ENCODE data around the gene TMEM138. TPM values are rescaled to one million over a fixed set of nuclear protein-coding genes. Genes with fewer than 3 reads are reported as not detected.

The TMEM138 gene
- total and polyA plus RNA-seq, 2 of the 4 experiments (the other 2 are of a cell fraction), result 16.8 to 53.2 TPM

GRCh38 chr11:61315260-61315659, 46.9 kb upstream of the TMEM138 start:
- ATAC-seq (ENCODE audit: low read depth) (no peak), DNase-seq (no peak)
- Histone ChIP-seq H3K27me3 (ENCODE audit: control insufficient read depth, insufficient read depth, low read length) (no peaks in the 10 kb centered on the region), H3K9me3 (ENCODE audit: control insufficient read depth, insufficient read depth, low read length) (no peaks in the 10 kb centered on the region), H2BK15ac (ENCODE audit: low read depth, low read length) (no peak overlapping the region), H4K8ac (ENCODE audit: low read depth in 2 of 2, low read length in 2 of 2) (no peak overlapping the region), H3K14ac (replicated peaks; ENCODE audit: low read depth, low read length) (no peak overlapping the region), H3K27ac (ENCODE audit: insufficient read depth, low read length) (no peak overlapping the region), H3K4ac (ENCODE audit: low read depth, low read length) (no peak overlapping the region), H2AK5ac (ENCODE audit: low read depth, low read length) (no peak overlapping the region), H2AK9ac (replicated peaks; ENCODE audit: low read depth, low read length, poor library complexity) (no peak overlapping the region), H3K18ac (ENCODE audit: low read depth, low read length) (no peak overlapping the region), H4K91ac (ENCODE audit: insufficient read depth, low read depth, low read length) (no peak overlapping the region), H4K5ac (ENCODE audit: low read depth, low read length) (no peak overlapping the region), H2AFZ (replicated peaks; ENCODE audit: low read length, poor library complexity) (no peak overlapping the region), H3K23ac (ENCODE audit: low read depth, low read length) (no peak overlapping the region), H2BK120ac (ENCODE audit: low read depth, low read length) (no peak overlapping the region), H2BK5ac (ENCODE audit: low read depth, low read length, poor library complexity, severe bottlenecking) (no peak overlapping the region), H3K56ac (ENCODE audit: extremely low read depth, insufficient read depth, low read length) (no peak overlapping the region), H3K9ac (ENCODE audit: low read depth, low read length) (no peak overlapping the region), H3K9me1 (ENCODE audit: insufficient read depth, low read length) (peaks cover 3% of the 10 kb centered on the region; the same call in 1 of the 2 replicates), H3K4me3 (ENCODE audit: insufficient read depth, low read depth, low read length) (no peak overlapping the region), H3K4me1 (ENCODE audit: control insufficient read depth, insufficient read depth, low read length) (no peaks in the 10 kb centered on the region), H3K4me2 (ENCODE audit: low read depth, low read length) (no peak overlapping the region), H2BK20ac (ENCODE audit: low read depth, low read length) (no peak overlapping the region), H3K79me1 (ENCODE audit: low read depth in 1 of 2, low read length in 2 of 2) (peaks cover 12 to 17% of the 10 kb centered on the region in 2 experiments; a peak in 3 of 4 replicates), H4K20me1 (ENCODE audit: insufficient read depth, low read length) (peaks cover 8% of the 10 kb centered on the region), H3K36me3 (ENCODE audit: control insufficient read depth, insufficient read depth, low read length) (peaks cover 64% of the 10 kb centered on the region)
- CTCF ChIA-PET, result interaction anchor here (0.9 to 1.2 kb wide), 2 partner anchors 10 to 81 kb away, joined by 3 read pairs; no protein-coding TSS in a partner anchor
- POLR2A ChIA-PET (ENCODE audit: unreplicated experiment), result interaction anchor here (0.5 kb wide), 1 partner anchor 10 kb away, joined by 4 read pairs; no protein-coding TSS in a partner anchor
- no TSS peak for BruUV-seq (replicated peaks)
- in situ Hi-C loops (cut with MboI; ENCODE audit: low sequenced_read_pairs), result loop anchor here (25.0 kb wide), 1 partner anchor 1703 kb away; the partner anchor contains the start of gene OSBP
- TF ChIP-seq RCOR1 (IDR thresholded peaks at IDR 0.05; ENCODE audit: insufficient replicate concordance, low read length) (no peak), MAFK (IDR thresholded peaks at IDR 0.05; ENCODE audit: low read depth, low read length) (no peak), BHLHE40 (IDR thresholded peaks at IDR 0.05; ENCODE audit: low read depth, low read length) (no peak), CEBPB (IDR thresholded peaks at IDR 0.05; ENCODE audit: low read depth, low read length) (no peak)
- intact Hi-C loops (cut with micrococcal nuclease), result no loop called here
- no CpG with 5 or more reads among the region's 2 CpGs for WGBS, 2 experiments (ENCODE audit: extremely low coverage in 2 of 2, insufficient read length in 1 of 2)
- dilution Hi-C loops (cut with HindIII; ENCODE audit: low sequenced_read_pairs, unreplicated experiment), result no loop called here

Measured in IMR-90 (cell line).